ENCODE results near the gene SYK. TPM values are rescaled to one million over a fixed set of nuclear protein-coding genes. Genes with fewer than 3 reads are reported as not detected.

SYK gene
- total RNA-seq, 1 donor from 2014 or later: 0.55 TPM

DNA sequence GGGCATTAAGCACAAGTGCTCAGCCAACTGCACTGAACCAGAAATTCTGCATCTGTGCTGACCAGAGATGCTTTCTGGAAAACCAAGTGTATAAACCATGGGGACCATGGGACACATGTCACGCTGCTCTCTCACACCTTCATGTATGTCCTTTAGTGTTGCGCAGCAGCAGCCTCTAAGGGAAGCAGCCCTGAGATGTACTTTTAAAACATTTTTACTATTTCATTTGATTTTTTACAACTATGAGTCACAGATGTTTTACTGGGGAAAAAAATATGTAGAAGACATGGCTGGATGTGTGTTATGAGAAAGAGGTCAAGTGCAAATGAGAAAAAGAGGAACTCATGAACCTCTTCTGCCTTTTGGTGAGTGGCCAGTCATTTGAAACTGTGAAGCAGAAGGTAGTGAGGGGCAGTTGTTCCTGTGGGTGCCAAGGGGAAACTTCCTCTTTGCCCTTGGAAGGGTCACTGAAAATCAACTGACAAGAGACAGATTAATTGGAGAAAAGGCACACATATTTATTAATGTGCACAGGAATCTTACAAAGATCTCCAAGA lies 31.4 kb upstream of the SYK start:
- TF ChIP-seq CTCF (IDR thresholded peaks at IDR 0.05): no peak
- peaks cover 3% of the 10 kb centered on the region for H3K36me3 Mint-ChIP-seq (ENCODE audit: low read depth)
- peaks cover 4% of the 10 kb centered on the region for H3K27me3 Mint-ChIP-seq (ENCODE audit: low read depth)
- H3K4me3 Mint-ChIP-seq (ENCODE audit: unreplicated experiment): no peak overlapping the region
- peaks cover 22% of the 10 kb centered on the region for H3K9me3 Mint-ChIP-seq (ENCODE audit: low read depth)
- no peak overlapping the region for H3K27ac Mint-ChIP-seq (ENCODE audit: unreplicated experiment)
- DNase-seq (ENCODE audit: low spot score): no peak
- H3K4me1 Mint-ChIP-seq (ENCODE audit: low read depth): peaks cover 3% of the 10 kb centered on the region

DNA sequence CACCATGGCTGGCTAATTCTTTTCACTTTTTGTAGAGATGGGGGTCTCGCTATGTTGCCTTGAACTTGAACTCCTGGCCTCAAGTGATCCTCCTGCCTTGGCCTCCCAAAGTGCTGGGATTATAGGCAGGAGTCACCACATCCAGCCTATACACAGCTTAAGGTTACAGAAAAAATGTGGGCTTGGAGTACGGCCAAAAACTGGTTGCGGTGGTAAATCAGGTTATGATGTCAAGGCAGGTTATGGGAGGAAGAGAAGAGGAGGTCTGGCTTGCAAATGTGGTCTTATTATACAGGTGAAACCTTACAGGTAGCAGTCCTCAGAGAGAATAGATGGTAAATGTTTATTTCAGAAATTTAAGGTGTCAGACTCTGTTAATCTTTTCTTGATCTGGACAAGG lies 30.7 kb upstream of the SYK start:
- Mint-ChIP-seq H3K4me3 (ENCODE audit: unreplicated experiment) (no peak overlapping the region), H3K36me3 (ENCODE audit: low read depth) (peaks cover 3% of the 10 kb centered on the region), H3K27me3 (ENCODE audit: low read depth) (peaks cover 6% of the 10 kb centered on the region), H3K27ac (ENCODE audit: unreplicated experiment) (no peak overlapping the region), H3K9me3 (ENCODE audit: low read depth) (peaks cover 16% of the 10 kb centered on the region), H3K4me1 (ENCODE audit: low read depth) (peaks cover 3% of the 10 kb centered on the region)
- no peak for DNase-seq (ENCODE audit: low spot score)
- TF ChIP-seq CTCF (IDR thresholded peaks at IDR 0.05): no peak

DNA sequence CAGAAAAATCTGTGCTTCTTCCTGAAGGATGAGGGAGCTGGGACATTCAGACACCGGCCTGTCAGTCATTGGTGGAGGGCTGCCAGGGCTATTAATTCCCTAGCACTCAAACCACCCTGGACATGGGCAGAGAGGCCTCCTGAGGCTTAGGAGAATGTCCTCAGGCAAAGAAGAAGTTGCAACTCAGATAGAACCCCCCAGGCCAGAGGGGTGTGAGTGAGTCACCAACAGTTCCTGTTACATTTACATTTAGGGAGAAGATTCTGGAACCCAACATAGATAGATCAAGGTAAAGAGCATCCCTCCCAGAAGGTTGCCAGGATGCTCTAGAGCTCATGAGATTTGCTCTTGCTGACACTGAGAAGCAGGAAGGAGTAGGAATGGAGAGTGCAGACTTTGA lies 29.2 kb upstream of the SYK start:
- Mint-ChIP-seq H3K4me3 (ENCODE audit: unreplicated experiment) (no peak overlapping the region), H3K9me3 (ENCODE audit: low read depth) (peaks cover 8% of the 10 kb centered on the region), H3K4me1 (ENCODE audit: low read depth) (peaks cover 3% of the 10 kb centered on the region), H3K36me3 (ENCODE audit: low read depth) (no peaks in the 10 kb centered on the region), H3K27me3 (ENCODE audit: low read depth) (peaks cover 7% of the 10 kb centered on the region), H3K27ac (ENCODE audit: unreplicated experiment) (no peak overlapping the region)
- no peak for TF ChIP-seq CTCF (IDR thresholded peaks at IDR 0.05)
- DNase-seq (ENCODE audit: low spot score): no peak

DNA sequence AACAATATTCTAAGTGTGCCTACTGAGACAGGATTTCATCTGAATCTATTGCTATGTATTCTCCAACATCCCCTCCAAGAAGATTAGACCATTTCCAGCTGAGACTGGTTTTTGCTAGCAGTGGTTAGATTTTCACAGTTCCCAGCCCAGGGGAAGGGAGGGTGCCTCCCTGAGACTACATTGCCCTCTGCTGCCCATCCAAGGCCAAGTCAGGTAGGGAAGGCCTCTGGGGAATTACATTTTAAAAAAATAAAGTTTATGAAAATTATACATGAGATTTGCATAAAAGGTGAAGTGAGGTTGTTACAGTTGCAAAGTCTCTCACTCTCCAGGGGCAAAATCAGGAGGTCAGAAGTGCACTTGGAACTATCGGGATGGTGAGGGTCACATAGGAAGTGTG lies 28.0 kb upstream of the SYK start:
- Mint-ChIP-seq H3K9me3 (ENCODE audit: low read depth) (no peaks in the 10 kb centered on the region), H3K27ac (ENCODE audit: unreplicated experiment) (no peak overlapping the region), H3K27me3 (ENCODE audit: low read depth) (peaks cover 12% of the 10 kb centered on the region), H3K4me3 (ENCODE audit: unreplicated experiment) (no peak overlapping the region), H3K36me3 (ENCODE audit: low read depth) (no peaks in the 10 kb centered on the region), H3K4me1 (ENCODE audit: low read depth) (peaks cover 3% of the 10 kb centered on the region)
- TF ChIP-seq CTCF (IDR thresholded peaks at IDR 0.05): peak; percentile 69
- DNase-seq (ENCODE audit: low spot score): no peak

- Mint-ChIP-seq H3K4me3 (ENCODE audit: unreplicated experiment) (no peak overlapping the region), H3K27ac (ENCODE audit: unreplicated experiment) (no peak overlapping the region), H3K9me3 (ENCODE audit: low read depth) (peaks cover 3% of the 10 kb centered on the region), H3K27me3 (ENCODE audit: low read depth) (peaks cover 16% of the 10 kb centered on the region), H3K36me3 (ENCODE audit: low read depth) (no peaks in the 10 kb centered on the region), H3K4me1 (ENCODE audit: low read depth) (peaks cover 3% of the 10 kb centered on the region)
- no peak for TF ChIP-seq CTCF (IDR thresholded peaks at IDR 0.05)
- DNase-seq (ENCODE audit: low spot score): no peak
Measured at GRCh38 chr9:90774071-90774470, 27.5 kb upstream of the SYK start.
